Mucosa of rectum (tissue), 2 donors: ENCODE data around the gene HOMER1.
"Not testable (repeated sequence)": the region's sequence is repeated elsewhere in the genome, so short reads cannot be mapped to it uniquely, and the experiment has no call there.

Experiments used
- H3K27ac ChIP-seq, 2 donors: one replicate each; pipeline ENCODE4 v1.7.0; 2013; ENCODE audit warnings: inconsistent platforms in 2 of 2, low read depth in 2 of 2, low read length in 2 of 2
- H3K27me3 ChIP-seq, 2 donors: one replicate each; pipeline ENCODE4 v1.7.0; 2013; ENCODE audit warnings: low read length in 2 of 2; ENCODE audit not compliant: control insufficient read depth in 2 of 2, insufficient read depth in 2 of 2
- H3K36me3 ChIP-seq, 2 donors: one replicate each; pipeline ENCODE4 v1.7.0; 2013; ENCODE audit warnings: low read length in 2 of 2; ENCODE audit not compliant: control insufficient read depth in 2 of 2, insufficient read depth in 2 of 2
- H3K4me1 ChIP-seq, 2 donors: one replicate each; pipeline ENCODE4 v1.7.0; 2013; ENCODE audit warnings: low read length in 2 of 2, mild to moderate bottlenecking in 1 of 2; ENCODE audit not compliant: control insufficient read depth in 2 of 2, insufficient read depth in 2 of 2
- H3K4me3 ChIP-seq, 2 donors: one replicate each; pipeline ENCODE4 v1.7.0; 2013; ENCODE audit warnings: low read length in 2 of 2
- H3K9ac ChIP-seq, 2 donors: one replicate each; pipeline ENCODE4 v1.7.0; 2013; ENCODE audit warnings: low read length in 2 of 2, low read depth in 1 of 2, mild to moderate bottlenecking in 1 of 2
- H3K9me3 ChIP-seq, 2 donors: one replicate each; pipeline ENCODE4 v1.7.0; 2013; ENCODE audit warnings: low read length in 2 of 2; ENCODE audit not compliant: control insufficient read depth in 2 of 2
- donor health status: healthy.
- donor health status: Normal muscosa, but diverticular disease.

HOMER1 gene

GRCh38 chr5:79399046-79399445 lies 114.9 kb downstream of the HOMER1 start:
- no peaks in the 10 kb centered on the region for H3K4me1 ChIP-seq
- no peaks in the 10 kb centered on the region for H3K36me3 ChIP-seq
- no peaks in the 10 kb centered on the region for H3K9me3 ChIP-seq
- no peak overlapping the region for H3K9ac ChIP-seq
- no peak overlapping the region for H3K4me3 ChIP-seq
- no peak overlapping the region for H3K27ac ChIP-seq
- H3K27me3 ChIP-seq: no peaks in the 10 kb centered on the region

- no peaks in the 10 kb centered on the region for H3K36me3 ChIP-seq
- no peak overlapping the region for H3K9ac ChIP-seq
- no peak overlapping the region for H3K4me3 ChIP-seq
- H3K27ac ChIP-seq: no peak overlapping the region
- no peaks in the 10 kb centered on the region for H3K4me1 ChIP-seq
- H3K27me3 ChIP-seq: no peaks in the 10 kb centered on the region
- H3K9me3 ChIP-seq: no peaks in the 10 kb centered on the region
Observed at GRCh38 chr5:79397080-79397479, 116.9 kb downstream of the HOMER1 start.

GRCh38 chr5:79396265-79396664 lies 117.7 kb downstream of the HOMER1 start:
- Histone ChIP-seq H3K4me3 (no peak overlapping the region), H3K4me1 (no peaks in the 10 kb centered on the region), H3K27me3 (no peaks in the 10 kb centered on the region), H3K9me3 (no peaks in the 10 kb centered on the region), H3K36me3 (no peaks in the 10 kb centered on the region), H3K27ac (no peak overlapping the region), H3K9ac (no peak overlapping the region)

- Histone ChIP-seq H3K4me1 (no peaks in the 10 kb centered on the region), H3K9me3 (no peaks in the 10 kb centered on the region), H3K9ac (no peak overlapping the region), H3K36me3 (no peaks in the 10 kb centered on the region), H3K4me3 (no peak overlapping the region), H3K27ac (no peak overlapping the region), H3K27me3 (no peaks in the 10 kb centered on the region)
Observed at GRCh38 chr5:79395296-79395695, 118.6 kb downstream of the HOMER1 start.

GRCh38 chr5:79392776-79393175 lies 121.2 kb downstream of the HOMER1 start:
- Histone ChIP-seq H3K27ac (no peak overlapping the region), H3K9me3 (no peaks in the 10 kb centered on the region), H3K4me1 (no peaks in the 10 kb centered on the region), H3K4me3 (no peak overlapping the region), H3K9ac (no peak overlapping the region), H3K36me3 (no peaks in the 10 kb centered on the region), H3K27me3 (no peaks in the 10 kb centered on the region)

- no peak overlapping the region for H3K9ac ChIP-seq
- no peaks in the 10 kb centered on the region for H3K4me1 ChIP-seq
- H3K9me3 ChIP-seq: no peaks in the 10 kb centered on the region
- H3K27me3 ChIP-seq: no peaks in the 10 kb centered on the region
- H3K27ac ChIP-seq: no peak overlapping the region
- no peak overlapping the region for H3K4me3 ChIP-seq
- no peaks in the 10 kb centered on the region for H3K36me3 ChIP-seq
Observed at GRCh38 chr5:79386679-79387078, 127.3 kb downstream of the HOMER1 start.

GRCh38 chr5:79385126-79385525 lies 128.8 kb downstream of the HOMER1 start:
- not testable (repeated sequence) for H3K27me3 ChIP-seq, H3K36me3 ChIP-seq, H3K4me3 ChIP-seq, H3K27ac ChIP-seq, H3K9me3 ChIP-seq, H3K4me1 ChIP-seq, H3K9ac ChIP-seq

GRCh38 chr5:79378510-79379186 lies 135.3 kb downstream of the HOMER1 start:
- Histone ChIP-seq H3K4me3 (no peak overlapping the region), H3K27ac (no peak overlapping the region), H3K36me3 (no peaks in the 10 kb centered on the region), H3K9me3 (no peaks in the 10 kb centered on the region), H3K9ac (no peak overlapping the region), H3K27me3 (no peaks in the 10 kb centered on the region), H3K4me1 (no peaks in the 10 kb centered on the region)

GRCh38 chr5:79357398-79357797 lies 156.5 kb downstream of the HOMER1 start:
- no peaks in the 10 kb centered on the region for H3K27me3 ChIP-seq
- no peaks in the 10 kb centered on the region for H3K4me1 ChIP-seq
- no peak overlapping the region for H3K4me3 ChIP-seq
- no peaks in the 10 kb centered on the region for H3K9me3 ChIP-seq
- no peak overlapping the region for H3K27ac ChIP-seq
- H3K36me3 ChIP-seq: no peaks in the 10 kb centered on the region
- no peak overlapping the region for H3K9ac ChIP-seq

GRCh38 chr5:79349881-79350280 lies 164.1 kb downstream of the HOMER1 start:
- H3K27ac ChIP-seq: no peak overlapping the region
- H3K4me3 ChIP-seq: no peak overlapping the region
- H3K27me3 ChIP-seq: no peaks in the 10 kb centered on the region
- no peaks in the 10 kb centered on the region for H3K36me3 ChIP-seq
- no peak overlapping the region for H3K9ac ChIP-seq
- no peaks in the 10 kb centered on the region for H3K9me3 ChIP-seq
- no peaks in the 10 kb centered on the region for H3K4me1 ChIP-seq

- Histone ChIP-seq H3K9ac (no peak overlapping the region), H3K4me1 (no peaks in the 10 kb centered on the region), H3K9me3 (no peaks in the 10 kb centered on the region), H3K4me3 (no peak overlapping the region), H3K36me3 (no peaks in the 10 kb centered on the region), H3K27me3 (no peaks in the 10 kb centered on the region), H3K27ac (no peak overlapping the region)
Observed at GRCh38 chr5:79349047-79349446, 164.9 kb downstream of the HOMER1 start.
